Measurements from ENCODE around the gene ABCF2. TPM values are rescaled to one million over a fixed set of nuclear protein-coding genes. Genes with fewer than 3 reads are reported as not detected.

Gene ABCF2
- total RNA-seq, 2 donors from 2014 or later, result 43.3 to 48.9 TPM

GRCh38 chr7:151205730-151206129 lies 21.3 kb downstream of the ABCF2 start:
- H3K4me1 ChIP-seq (ENCODE audit: control insufficient read depth, insufficient read depth, low read length), result peaks cover 8% of the 10 kb centered on the region
- no peaks in the 10 kb centered on the region for H3K9me3 ChIP-seq (ENCODE audit: control insufficient read depth, low read length)
- 83 to 87% methylated on average over 2 to 6 of the region's 6 CpGs for WGBS, 2 experiments (ENCODE audit: insufficient coverage in 1 of 2, insufficient read length in 1 of 2)
- no peak overlapping the region for H3K9ac ChIP-seq (ENCODE audit: extremely low read depth, low read length, poor library complexity, severe bottlenecking)
- Mint-ChIP-seq H3K36me3 (ENCODE audit: low read depth) (no peaks in the 10 kb centered on the region), H3K27me3 (ENCODE audit: insufficient read depth) (peaks cover 50% of the 10 kb centered on the region), H3K27ac (no peak overlapping the region), H3K9me3 (no peaks in the 10 kb centered on the region), H3K4me1 (peaks cover 10% of the 10 kb centered on the region), H3K4me3 (no peak overlapping the region)
- H3K27ac ChIP-seq (ENCODE audit: low read depth, low read length), result no peak overlapping the region
- no peaks in the 10 kb centered on the region for H3K36me3 ChIP-seq (ENCODE audit: control insufficient read depth, insufficient read depth, low read length)
- peaks cover 6% of the 10 kb centered on the region for H3K27me3 ChIP-seq (ENCODE audit: control insufficient read depth, insufficient read depth, low read length, poor library complexity, severe bottlenecking)
- TF ChIP-seq CTCF (conservative IDR thresholded peaks at IDR 0.05), result no peak
- no peak for DNase-seq
- H3K4me3 ChIP-seq (ENCODE audit: low read length), result no peak overlapping the region

GRCh38 chr7:151204383-151205032 lies 22.5 kb downstream of the ABCF2 start:
- TF ChIP-seq CTCF (conservative IDR thresholded peaks at IDR 0.05), result no peak
- no peak overlapping the region for H3K4me3 ChIP-seq (ENCODE audit: low read length)
- peaks cover 6% of the 10 kb centered on the region for H3K27me3 ChIP-seq (ENCODE audit: control insufficient read depth, insufficient read depth, low read length, poor library complexity, severe bottlenecking)
- H3K4me1 ChIP-seq (ENCODE audit: control insufficient read depth, insufficient read depth, low read length), result peaks cover 2% of the 10 kb centered on the region
- no peak overlapping the region for H3K27ac ChIP-seq (ENCODE audit: low read depth, low read length)
- H3K9me3 ChIP-seq (ENCODE audit: control insufficient read depth, low read length), result no peaks in the 10 kb centered on the region
- no peak for DNase-seq
- no peaks in the 10 kb centered on the region for H3K9me3 Mint-ChIP-seq
- H3K9ac ChIP-seq (ENCODE audit: extremely low read depth, low read length, poor library complexity, severe bottlenecking), result no peak overlapping the region
- H3K27ac Mint-ChIP-seq, result no peak overlapping the region
- H3K36me3 ChIP-seq (ENCODE audit: control insufficient read depth, insufficient read depth, low read length), result no peaks in the 10 kb centered on the region
- WGBS, 2 experiments (ENCODE audit: insufficient coverage in 1 of 2, insufficient read length in 1 of 2), result 92 to 93% methylated on average over 46 to 48 of the region's 48 CpGs
- H3K36me3 Mint-ChIP-seq (ENCODE audit: low read depth), result no peaks in the 10 kb centered on the region
- peaks cover 53% of the 10 kb centered on the region for H3K27me3 Mint-ChIP-seq (ENCODE audit: insufficient read depth)
- H3K4me3 Mint-ChIP-seq, result no peak overlapping the region
- peaks cover 1% of the 10 kb centered on the region for H3K4me1 Mint-ChIP-seq

GRCh38 chr7:151202836-151203235 lies 24.2 kb downstream of the ABCF2 start:
- no peaks in the 10 kb centered on the region for H3K9me3 ChIP-seq (ENCODE audit: control insufficient read depth, low read length)
- no peaks in the 10 kb centered on the region for H3K4me1 ChIP-seq (ENCODE audit: control insufficient read depth, insufficient read depth, low read length)
- Mint-ChIP-seq H3K36me3 (ENCODE audit: low read depth) (no peaks in the 10 kb centered on the region), H3K4me3 (no peak overlapping the region), H3K9me3 (no peaks in the 10 kb centered on the region), H3K27me3 (ENCODE audit: insufficient read depth) (peaks cover 56% of the 10 kb centered on the region), H3K4me1 (peaks cover 3% of the 10 kb centered on the region), H3K27ac (no peak overlapping the region)
- peaks cover 6% of the 10 kb centered on the region for H3K27me3 ChIP-seq (ENCODE audit: control insufficient read depth, insufficient read depth, low read length, poor library complexity, severe bottlenecking)
- no peaks in the 10 kb centered on the region for H3K36me3 ChIP-seq (ENCODE audit: control insufficient read depth, insufficient read depth, low read length)
- H3K9ac ChIP-seq (ENCODE audit: extremely low read depth, low read length, poor library complexity, severe bottlenecking), result no peak overlapping the region
- 94 to 95% methylated on average over 5 to 9 of the region's 9 CpGs for WGBS, 2 experiments (ENCODE audit: insufficient coverage in 1 of 2, insufficient read length in 1 of 2)
- no peak for DNase-seq
- TF ChIP-seq CTCF (conservative IDR thresholded peaks at IDR 0.05), result no peak
- H3K4me3 ChIP-seq (ENCODE audit: low read length), result no peak overlapping the region
- no peak overlapping the region for H3K27ac ChIP-seq (ENCODE audit: low read depth, low read length)

Measured in endodermal cell (in vitro differentiated cells).